HG03469 (cell line): Measurements from ENCODE around the gene SMCHD1.
"Not testable (repeated sequence)": the region's sequence is repeated elsewhere in the genome, so short reads cannot be mapped to it uniquely, and the experiment has no call there.

Experiments
- ATAC-seq: cut with Tn5 transposase; IDR thresholded peaks from one replicate; pipeline ENCODE4 v1.9.1; 2021; ENCODE audit warnings: mild to moderate bottlenecking, moderate library complexity, moderate number of reproducible peaks; ENCODE audit not compliant: unreplicated experiment

Gene SMCHD1

GRCh38 chr18:2656981-2657512 lies 1.5 kb downstream of the SMCHD1 start:
- no peak for ATAC-seq

GRCh38 chr18:2657788-2658458 lies 2.4 kb downstream of the SMCHD1 start:
- ATAC-seq, result no peak

GRCh38 chr18:2660849-2661248 lies 5.3 kb downstream of the SMCHD1 start:
- not testable (repeated sequence) for ATAC-seq

GRCh38 chr18:2662288-2662687 lies 6.8 kb downstream of the SMCHD1 start:
- ATAC-seq, result not testable (repeated sequence)

GRCh38 chr18:2662990-2663389 lies 7.5 kb downstream of the SMCHD1 start:
- no peak for ATAC-seq

- ATAC-seq, result no peak
These were observed 16.9 kb downstream of the SMCHD1 start for GRCh38 chr18:2672410-2672809.

- no peak for ATAC-seq
These were observed 17.3 kb downstream of the SMCHD1 start for GRCh38 chr18:2672872-2673271.

GRCh38 chr18:2678933-2679332 lies 23.4 kb downstream of the SMCHD1 start:
- ATAC-seq, result not testable (repeated sequence)

- no peak for ATAC-seq
These were observed 24.8 kb downstream of the SMCHD1 start for GRCh38 chr18:2680216-2680792.

GRCh38 chr18:2681993-2682603 lies 26.6 kb downstream of the SMCHD1 start:
- ATAC-seq, result no peak

- ATAC-seq, result no peak
These were observed 27.5 kb downstream of the SMCHD1 start for GRCh38 chr18:2683055-2683454.

GRCh38 chr18:2686349-2686968 lies 30.9 kb downstream of the SMCHD1 start:
- ATAC-seq, result no peak

GRCh38 chr18:2687390-2688001 lies 32.0 kb downstream of the SMCHD1 start:
- ATAC-seq, result no peak

GRCh38 chr18:2692508-2692907 lies 37.0 kb downstream of the SMCHD1 start:
- ATAC-seq, result no peak

GRCh38 chr18:2697184-2697583 lies 41.7 kb downstream of the SMCHD1 start:
- ATAC-seq, result no peak

- ATAC-seq, result no peak
These were observed 43.5 kb downstream of the SMCHD1 start for GRCh38 chr18:2699001-2699400.

- ATAC-seq, result no peak
These were observed 49.0 kb downstream of the SMCHD1 start for GRCh38 chr18:2704541-2704940.

GRCh38 chr18:2706903-2707302 lies 51.4 kb downstream of the SMCHD1 start:
- no peak for ATAC-seq

GRCh38 chr18:2707551-2708168 lies 52.1 kb downstream of the SMCHD1 start:
- ATAC-seq, result no peak

GRCh38 chr18:2709316-2709715 lies 53.8 kb downstream of the SMCHD1 start:
- no peak for ATAC-seq

GRCh38 chr18:2714140-2714539 lies 58.6 kb downstream of the SMCHD1 start:
- no peak for ATAC-seq
